ENCODE data around the gene SEMA6A.

The SEMA6A gene

GRCh38 chr5:116595498-116595897 is 20.9 kb upstream of the SEMA6A start:
- Histone ChIP-seq H3K27ac (replicated peaks) (no peak overlapping the region), H3K4me3 (replicated peaks; ENCODE audit: insufficient read depth, low read length) (no peak overlapping the region), H3K27me3 (ENCODE audit: insufficient read depth, poor library complexity, severe bottlenecking) (no peaks in the 10 kb centered on the region)
- TF ChIP-seq POLR2AphosphoS5 (IDR thresholded peaks at IDR 0.05; ENCODE audit: low read depth) (no peak), CTCF (IDR thresholded peaks at IDR 0.05; ENCODE audit: insufficient read depth, low read length) (no peak), SPI1 (IDR thresholded peaks at IDR 0.05; ENCODE audit: borderline replicate concordance, low read depth) (no peak), GABPA (IDR thresholded peaks at IDR 0.05; ENCODE audit: low read depth) (no peak), REST (IDR thresholded peaks at IDR 0.05; ENCODE audit: insufficient replicate concordance, low read depth) (no peak)
- no peak for DNase-seq (ENCODE audit: low read depth in 1 of 2, low spot score in 1 of 2)

GRCh38 chr5:116593340-116593739 is 18.7 kb upstream of the SEMA6A start:
- H3K27me3 ChIP-seq (ENCODE audit: insufficient read depth, poor library complexity, severe bottlenecking) = no peaks in the 10 kb centered on the region
- TF ChIP-seq REST (IDR thresholded peaks at IDR 0.05; ENCODE audit: insufficient replicate concordance, low read depth) (no peak), CTCF (IDR thresholded peaks at IDR 0.05; ENCODE audit: insufficient read depth, low read length) (no peak), GABPA (IDR thresholded peaks at IDR 0.05; ENCODE audit: low read depth) (no peak), POLR2AphosphoS5 (IDR thresholded peaks at IDR 0.05; ENCODE audit: low read depth) (no peak), SPI1 (IDR thresholded peaks at IDR 0.05; ENCODE audit: borderline replicate concordance, low read depth) (no peak)
- no peak for DNase-seq (ENCODE audit: low read depth in 1 of 2, low spot score in 1 of 2)
- no peak overlapping the region for H3K27ac ChIP-seq (replicated peaks)
- H3K4me3 ChIP-seq (replicated peaks; ENCODE audit: insufficient read depth, low read length) = no peak overlapping the region

GRCh38 chr5:116585227-116585626 is 10.6 kb upstream of the SEMA6A start:
- no peak for DNase-seq (ENCODE audit: low read depth in 1 of 2, low spot score in 1 of 2)
- Histone ChIP-seq H3K4me3 (replicated peaks; ENCODE audit: insufficient read depth, low read length) (no peak overlapping the region), H3K27ac (replicated peaks) (no peak overlapping the region), H3K27me3 (ENCODE audit: insufficient read depth, poor library complexity, severe bottlenecking) (no peaks in the 10 kb centered on the region)
- TF ChIP-seq CTCF (IDR thresholded peaks at IDR 0.05; ENCODE audit: insufficient read depth, low read length) = no peak
- no peak for TF ChIP-seq GABPA (IDR thresholded peaks at IDR 0.05; ENCODE audit: low read depth)
- TF ChIP-seq POLR2AphosphoS5 (IDR thresholded peaks at IDR 0.05; ENCODE audit: low read depth) = no peak
- TF ChIP-seq REST (IDR thresholded peaks at IDR 0.05; ENCODE audit: insufficient replicate concordance, low read depth) = no peak
- TF ChIP-seq SPI1 (IDR thresholded peaks at IDR 0.05; ENCODE audit: borderline replicate concordance, low read depth) = no peak
